ENCODE data around the gene SEBOX.

SEBOX gene

GRCh38 chr17:28407974-28408306, 42.9 kb upstream of the SEBOX start:
- Histone ChIP-seq H4K20me1 (ENCODE audit: insufficient read depth, low read length) (no peaks in the 10 kb centered on the region), H3K9me3 (replicated peaks; ENCODE audit: insufficient read depth, low read length) (no peaks in the 10 kb centered on the region), H3K4me2 (ENCODE audit: low read depth, low read length) (no peak overlapping the region), H3K9me2 (replicated peaks; ENCODE audit: insufficient read depth, low read length) (no peaks in the 10 kb centered on the region), H3F3A (ENCODE audit: insufficient read depth, low read length) (no peaks in the 10 kb centered on the region), H3K79me2 (ENCODE audit: low read length) (no peaks in the 10 kb centered on the region), H3K27ac (ENCODE audit: low read length) (no peak overlapping the region), H2AFZ (ENCODE audit: low read length) (no peak overlapping the region), H3K4me3 (ENCODE audit: low read length) (no peak overlapping the region), H3K4me1 (ENCODE audit: low read length) (no peaks in the 10 kb centered on the region), H3K9ac (ENCODE audit: low read length) (no peak overlapping the region), H3K27me3 (replicated peaks; ENCODE audit: insufficient read depth, low read length) (peaks cover 5% of the 10 kb centered on the region; the same call in 1 of the 2 replicates), H3K36me3 (replicated peaks; ENCODE audit: insufficient read depth, low read length) (no peaks in the 10 kb centered on the region)
- no peak for DNase-seq
- TF ChIP-seq, protein P1, sequence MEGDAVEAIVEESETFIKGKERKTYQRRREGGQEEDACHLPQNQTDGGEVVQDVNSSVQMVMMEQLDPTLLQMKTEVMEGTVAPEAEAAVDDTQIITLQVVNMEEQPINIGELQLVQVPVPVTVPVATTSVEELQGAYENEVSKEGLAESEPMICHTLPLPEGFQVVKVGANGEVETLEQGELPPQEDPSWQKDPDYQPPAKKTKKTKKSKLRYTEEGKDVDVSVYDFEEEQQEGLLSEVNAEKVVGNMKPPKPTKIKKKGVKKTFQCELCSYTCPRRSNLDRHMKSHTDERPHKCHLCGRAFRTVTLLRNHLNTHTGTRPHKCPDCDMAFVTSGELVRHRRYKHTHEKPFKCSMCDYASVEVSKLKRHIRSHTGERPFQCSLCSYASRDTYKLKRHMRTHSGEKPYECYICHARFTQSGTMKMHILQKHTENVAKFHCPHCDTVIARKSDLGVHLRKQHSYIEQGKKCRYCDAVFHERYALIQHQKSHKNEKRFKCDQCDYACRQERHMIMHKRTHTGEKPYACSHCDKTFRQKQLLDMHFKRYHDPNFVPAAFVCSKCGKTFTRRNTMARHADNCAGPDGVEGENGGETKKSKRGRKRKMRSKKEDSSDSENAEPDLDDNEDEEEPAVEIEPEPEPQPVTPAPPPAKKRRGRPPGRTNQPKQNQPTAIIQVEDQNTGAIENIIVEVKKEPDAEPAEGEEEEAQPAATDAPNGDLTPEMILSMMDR (IDR thresholded peaks at IDR 0.05; ENCODE audit: low read length): no peak
- no peak for TF ChIP-seq EZH2phosphoT487 (IDR thresholded peaks at IDR 0.05; ENCODE audit: low read length)
- TF ChIP-seq EZH2 (optimal IDR thresholded peaks at IDR 0.05; ENCODE audit: low read depth, low read length): no peak

DNA sequence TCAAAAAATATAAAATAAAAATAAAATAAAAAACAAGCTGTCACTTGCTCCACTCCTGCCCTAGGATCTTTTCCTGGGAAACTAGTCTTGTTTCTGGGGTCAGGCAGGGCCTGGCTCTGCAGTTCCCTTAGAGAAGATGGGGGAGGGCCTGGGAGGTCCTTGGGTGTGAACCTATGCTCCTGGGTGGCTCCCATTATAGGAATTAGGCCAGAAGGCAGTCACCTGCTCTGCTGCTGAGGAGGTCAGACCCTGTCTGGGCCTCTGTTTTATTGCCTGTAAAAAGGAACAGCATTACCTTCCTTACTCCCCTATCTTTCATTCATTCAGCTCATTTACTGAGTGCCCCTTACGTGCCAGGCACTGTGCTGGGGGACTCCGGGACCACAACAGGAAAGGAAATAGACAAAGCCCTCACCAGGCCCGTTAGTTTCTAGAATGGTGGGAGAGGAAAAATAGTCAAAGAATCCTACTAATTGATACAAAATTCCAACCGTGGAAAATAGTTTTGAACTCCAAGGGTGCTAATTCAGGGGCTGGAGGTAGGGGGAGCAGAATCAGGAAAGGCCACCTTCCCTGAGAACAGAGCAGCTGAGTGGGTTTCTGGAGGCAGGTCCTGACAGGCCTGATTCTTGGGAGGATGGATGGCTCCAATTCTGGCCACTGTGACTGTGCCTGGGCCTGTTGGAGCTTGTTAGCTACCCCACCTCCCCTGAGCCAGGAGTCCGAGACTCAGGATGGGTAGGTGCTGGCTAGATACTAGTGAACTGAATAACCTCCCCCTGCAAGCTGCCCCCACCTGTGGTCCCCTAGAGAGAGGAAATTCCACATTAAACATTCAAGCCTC, 42.4 kb upstream of the SEBOX start:
- no peak overlapping the region for H3K4me3 ChIP-seq (ENCODE audit: low read length)
- DNase-seq: no peak
- peaks cover 5% of the 10 kb centered on the region; the same call in 1 of the 2 replicates for H3K27me3 ChIP-seq (replicated peaks; ENCODE audit: insufficient read depth, low read length)
- H3K4me2 ChIP-seq (ENCODE audit: low read depth, low read length): no peak overlapping the region
- H3K4me1 ChIP-seq (ENCODE audit: low read length): no peaks in the 10 kb centered on the region
- no peaks in the 10 kb centered on the region for H3K36me3 ChIP-seq (replicated peaks; ENCODE audit: insufficient read depth, low read length)
- no peak overlapping the region for H3K9ac ChIP-seq (ENCODE audit: low read length)
- no peaks in the 10 kb centered on the region for H3K79me2 ChIP-seq (ENCODE audit: low read length)
- H4K20me1 ChIP-seq (ENCODE audit: insufficient read depth, low read length): no peaks in the 10 kb centered on the region
- no peaks in the 10 kb centered on the region for H3F3A ChIP-seq (ENCODE audit: insufficient read depth, low read length)
- no peaks in the 10 kb centered on the region for H3K9me3 ChIP-seq (replicated peaks; ENCODE audit: insufficient read depth, low read length)
- TF ChIP-seq, protein P1 (IDR thresholded peaks at IDR 0.05; ENCODE audit: low read length): no peak
- TF ChIP-seq EZH2 (optimal IDR thresholded peaks at IDR 0.05; ENCODE audit: low read depth, low read length): no peak
- no peak for TF ChIP-seq EZH2phosphoT487 (IDR thresholded peaks at IDR 0.05; ENCODE audit: low read length)
- H2AFZ ChIP-seq (ENCODE audit: low read length): no peak overlapping the region
- no peaks in the 10 kb centered on the region for H3K9me2 ChIP-seq (replicated peaks; ENCODE audit: insufficient read depth, low read length)
- H3K27ac ChIP-seq (ENCODE audit: low read length): no peak overlapping the region

DNA sequence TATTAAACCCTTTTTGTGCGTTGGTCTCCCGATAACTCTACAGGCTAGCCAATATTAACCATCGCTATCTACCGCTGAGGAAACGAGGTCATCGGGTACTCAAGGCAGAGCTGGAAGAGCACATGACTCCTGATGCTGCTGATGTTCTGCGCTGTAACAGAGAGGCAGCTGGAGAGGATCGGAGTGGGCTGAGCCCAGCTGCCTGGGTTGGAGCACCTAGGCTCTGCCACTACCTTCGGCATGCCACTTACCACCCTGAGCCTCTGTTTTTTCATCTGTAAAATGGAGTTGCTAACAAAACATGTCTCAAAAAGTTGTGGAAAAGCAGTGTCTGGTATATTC, 41.4 kb upstream of the SEBOX start:
- Histone ChIP-seq H3K4me3 (ENCODE audit: low read length) (peak overlapping the region; percentile 67), H3K4me1 (ENCODE audit: low read length) (no peaks in the 10 kb centered on the region)

More for the DNA sequence above, 41.4 kb upstream of the SEBOX start:
- Histone ChIP-seq H3K4me2 (ENCODE audit: low read depth, low read length) (peak overlapping the region; percentile 78; the same call in 1 of the 2 replicates), H3K27me3 (replicated peaks; ENCODE audit: insufficient read depth, low read length) (peaks cover 5% of the 10 kb centered on the region; the same call in 1 of the 2 replicates), H2AFZ (ENCODE audit: low read length) (peak overlapping the region; percentile 91; the same call in 1 of the 2 replicates), H4K20me1 (ENCODE audit: insufficient read depth, low read length) (no peaks in the 10 kb centered on the region), H3K9ac (ENCODE audit: low read length) (no peak overlapping the region), H3K27ac (ENCODE audit: low read length) (no peak overlapping the region), H3K9me2 (replicated peaks; ENCODE audit: insufficient read depth, low read length) (no peaks in the 10 kb centered on the region), H3K9me3 (replicated peaks; ENCODE audit: insufficient read depth, low read length) (no peaks in the 10 kb centered on the region), H3K79me2 (ENCODE audit: low read length) (no peaks in the 10 kb centered on the region), H3K36me3 (replicated peaks; ENCODE audit: insufficient read depth, low read length) (no peaks in the 10 kb centered on the region), H3F3A (ENCODE audit: insufficient read depth, low read length) (no peaks in the 10 kb centered on the region)
- TF ChIP-seq EZH2phosphoT487 (IDR thresholded peaks at IDR 0.05; ENCODE audit: low read length): no peak
- no peak for TF ChIP-seq EZH2 (optimal IDR thresholded peaks at IDR 0.05; ENCODE audit: low read depth, low read length)
- TF ChIP-seq, protein P1 (IDR thresholded peaks at IDR 0.05; ENCODE audit: low read length): no peak
- DNase-seq: no peak
